Fibroblast of pulmonary artery (primary cell): ENCODE results near the gene PNKP.

Experiments
- DNase-seq: peaks from one replicate; pipeline ENCODE4 v3.0.0-alpha.2; 2010; ENCODE audit warnings: low read depth
- H3K4me3 ChIP-seq: replicated peaks from 2 replicates; pipeline ENCODE4 v1.5.1; 2011; ENCODE audit warnings: low read depth, mild to moderate bottlenecking, control low read depth, low read length, moderate library complexity
- CTCF ChIP-seq: IDR thresholded peaks from 2 replicates; pipeline ENCODE4 v1.5.1; 2011; ENCODE audit warnings: mild to moderate bottlenecking, control low read depth, low read length, inconsistent platforms; ENCODE audit errors: missing control alignments

PNKP gene

GRCh38 chr19:49895566-49896297, 28.4 kb upstream of the PNKP start:
- no peak for TF ChIP-seq CTCF
- H3K4me3 ChIP-seq, result no peak overlapping the region
- DNase-seq, result no peak

- DNase-seq, result no peak
- no peak overlapping the region for H3K4me3 ChIP-seq
- TF ChIP-seq CTCF, result no peak
Measured at GRCh38 chr19:49894879-49895565, 27.6 kb upstream of the PNKP start.

GRCh38 chr19:49894011-49894664, 26.8 kb upstream of the PNKP start:
- no peak for TF ChIP-seq CTCF
- DNase-seq, result no peak
- no peak overlapping the region for H3K4me3 ChIP-seq

- no peak overlapping the region for H3K4me3 ChIP-seq
- no peak for DNase-seq
- no peak for TF ChIP-seq CTCF
Measured at GRCh38 chr19:49892716-49893115, 25.3 kb upstream of the PNKP start.

- no peak for TF ChIP-seq CTCF
- H3K4me3 ChIP-seq, result no peak overlapping the region
- DNase-seq, result no peak
Measured at GRCh38 chr19:49891393-49891792, 24.0 kb upstream of the PNKP start.

GRCh38 chr19:49890349-49891311, 23.3 kb upstream of the PNKP start:
- no peak for DNase-seq
- H3K4me3 ChIP-seq, result peak overlapping the region; percentile 19
- TF ChIP-seq CTCF, result no peak
